Peyer's patch (tissue), 4 donors: ENCODE results near the gene RNF213. TPM values are rescaled to one million over a fixed set of nuclear protein-coding genes. Genes with fewer than 3 reads are reported as not detected.
A peak's percentile ranks its signal among the peaks of the same experiment; 100 is the strongest.

Experiments used
- DNase-seq, 3 donors: peaks; one replicate each; pipeline ENCODE4 v3.0.0-alpha.2; 2017 to 2019
- H3K27ac ChIP-seq, 4 donors: fragments of 200-600 bp; sonication (generic); one replicate each; pipeline ENCODE4 v1.5.1; 2016 to 2019
- H3K27me3 ChIP-seq, 2 donors: fragments of 200-600 bp; sonication (generic); one replicate each; pipeline ENCODE4 v1.5.1; 2019
- H3K36me3 ChIP-seq, 3 donors: fragments of 200-600 bp; sonication (generic); one replicate each; pipeline ENCODE4 v1.5.1; 2016 to 2019
- H3K4me1 ChIP-seq, 4 donors: fragments of 200-600 bp; sonication (generic); one replicate each; pipeline ENCODE4 v1.5.1; 2016 to 2019
- H3K4me3 ChIP-seq, 4 donors: fragments of 200-600 bp; sonication (generic); 1 replicate in 3 of 4; 2 replicates in 1 of 4; pipeline ENCODE4 v1.5.1; 2016 to 2019; ENCODE audit warnings: mild to moderate bottlenecking in 1 of 4
- H3K9me3 ChIP-seq, 4 donors: fragments of 200-600 bp; sonication (generic); one replicate each; pipeline ENCODE4 v1.5.1; 2016 to 2019; ENCODE audit warnings: mild to moderate bottlenecking in 1 of 4
- POLR2A ChIP-seq, 2 donors: fragments of 450-650 bp; IDR thresholded peaks; one replicate each; pipeline ENCODE4 v1.5.1; 2017; ENCODE audit warnings: antibody characterized with exemption in 2 of 2, mild to moderate bottlenecking in 2 of 2, moderate library complexity in 2 of 2
- total RNA-seq, 4 donors: library from RNA; depleted of rRNA; stranded (reverse); fragments of >200 nt; gene quantifications; one replicate each; pipeline ENCODE4 v1.1.0, GENCODE V29; 2016
- TF ChIP-seq, protein P1 (sequence below), 6 experiments: fragments of 450-650 bp in 4 of 6; fragments of 200-600 bp in 2 of 6; sonication (generic) in 1 of 6; IDR thresholded peaks; one replicate each; pipeline ENCODE4 v1.5.1; 2017 to 2019; ENCODE audit warnings: antibody characterized with exemption in 6 of 6, mild to moderate bottlenecking in 3 of 6, moderate library complexity in 1 of 6

The RNF213 gene
- total RNA-seq: 100 to 1,000 TPM; 187 to 404 (median 293) TPM

DNA sequence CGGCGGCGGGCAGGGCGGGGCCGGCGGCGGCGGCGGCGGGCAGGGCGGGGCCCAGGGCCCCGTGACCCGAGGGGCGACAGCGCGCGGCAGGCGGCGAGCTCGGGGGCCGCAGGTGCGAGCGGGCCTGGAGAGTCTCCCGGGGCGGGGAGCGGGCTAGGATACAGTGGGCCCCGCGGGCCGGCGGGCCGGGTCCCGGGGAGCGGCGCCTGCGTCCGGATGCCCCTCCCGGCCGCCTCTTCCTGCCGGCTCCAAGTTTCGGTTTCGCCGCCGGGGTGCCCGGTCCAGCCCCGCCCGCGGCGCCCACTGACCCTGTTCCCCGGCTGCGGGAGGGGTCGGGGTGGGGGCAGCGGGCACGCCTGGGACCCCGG is at the start of gene RNF213:
RNF213 (plus strand) TSS at position 62 of the 368 bp plus-strand sequence. CDS start 2,830 bp downstream, outside the sequence.
- Histone ChIP-seq H3K9me3 (no peaks in the 10 kb centered on the region), H3K36me3 (peaks cover 0 to 6% (median 0%) of the 10 kb centered on the region in 3 donors), H3K27ac (peak within 1 kb of the TSS; percentile 99 to 100 (median 100)), H3K27me3 (no peaks in the 10 kb centered on the region), H3K4me3 (peak within 1 kb of the TSS; percentile 90 to 100 (median 94)), H3K4me1 (peaks cover 3 to 37% (median 18%) of the 10 kb centered on the region in 4 donors)
- DNase-seq: peak; percentile 61 to 85 (median 83)
- TF ChIP-seq, protein P1, sequence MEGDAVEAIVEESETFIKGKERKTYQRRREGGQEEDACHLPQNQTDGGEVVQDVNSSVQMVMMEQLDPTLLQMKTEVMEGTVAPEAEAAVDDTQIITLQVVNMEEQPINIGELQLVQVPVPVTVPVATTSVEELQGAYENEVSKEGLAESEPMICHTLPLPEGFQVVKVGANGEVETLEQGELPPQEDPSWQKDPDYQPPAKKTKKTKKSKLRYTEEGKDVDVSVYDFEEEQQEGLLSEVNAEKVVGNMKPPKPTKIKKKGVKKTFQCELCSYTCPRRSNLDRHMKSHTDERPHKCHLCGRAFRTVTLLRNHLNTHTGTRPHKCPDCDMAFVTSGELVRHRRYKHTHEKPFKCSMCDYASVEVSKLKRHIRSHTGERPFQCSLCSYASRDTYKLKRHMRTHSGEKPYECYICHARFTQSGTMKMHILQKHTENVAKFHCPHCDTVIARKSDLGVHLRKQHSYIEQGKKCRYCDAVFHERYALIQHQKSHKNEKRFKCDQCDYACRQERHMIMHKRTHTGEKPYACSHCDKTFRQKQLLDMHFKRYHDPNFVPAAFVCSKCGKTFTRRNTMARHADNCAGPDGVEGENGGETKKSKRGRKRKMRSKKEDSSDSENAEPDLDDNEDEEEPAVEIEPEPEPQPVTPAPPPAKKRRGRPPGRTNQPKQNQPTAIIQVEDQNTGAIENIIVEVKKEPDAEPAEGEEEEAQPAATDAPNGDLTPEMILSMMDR (IDR thresholded peaks at IDR 0.05): no peak
- TF ChIP-seq POLR2A (IDR thresholded peaks at IDR 0.05): peak; percentile 54 to 75

DNA sequence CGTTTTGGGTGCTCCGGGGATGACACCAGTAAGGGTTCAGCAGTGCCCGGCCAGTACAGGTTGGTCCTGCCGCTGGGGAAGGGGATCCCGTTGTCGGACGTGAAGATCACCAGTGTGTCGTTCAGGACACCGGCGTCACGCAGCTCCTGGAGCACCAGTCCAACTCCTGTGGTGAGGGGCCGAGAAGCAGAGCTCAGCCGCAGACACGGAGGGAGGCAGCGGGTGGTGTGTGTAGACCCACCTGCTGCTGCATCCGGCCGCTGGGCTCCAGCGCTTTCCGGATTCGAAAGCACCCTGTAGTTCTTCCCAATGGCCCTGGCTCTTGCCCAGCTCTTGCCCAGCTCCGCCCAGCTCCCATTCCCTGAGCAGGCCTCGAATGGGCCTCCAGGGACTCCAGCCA is 48.5 kb upstream of the RNF213 start:
- no peak overlapping the region for H3K27ac ChIP-seq
- peaks cover 0 to 76% (median 0%) of the 10 kb centered on the region in 3 donors for H3K36me3 ChIP-seq

DNA sequence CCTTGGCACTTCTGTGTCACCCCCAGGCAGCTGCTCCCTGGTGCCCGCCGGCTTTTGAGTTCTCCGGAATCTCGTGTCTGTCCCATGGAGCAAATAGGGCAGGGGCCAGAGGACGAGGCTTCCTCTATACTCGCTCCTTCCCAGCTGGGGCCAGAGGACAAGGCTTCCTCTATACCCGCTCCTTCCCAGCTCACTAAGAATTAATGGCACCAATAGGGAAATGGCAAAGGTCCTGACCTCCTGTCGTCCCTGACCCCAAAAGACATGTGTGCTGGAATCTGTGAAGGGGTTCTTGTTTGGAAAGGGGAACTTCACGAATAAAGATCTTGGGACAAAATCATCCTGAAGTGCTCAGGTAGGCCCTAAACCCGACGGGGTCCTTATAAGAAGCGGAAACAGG is 48.1 kb upstream of the RNF213 start:
- Histone ChIP-seq H3K4me3 (no peak overlapping the region), H3K36me3 (peaks cover 0 to 80% (median 0%) of the 10 kb centered on the region in 3 donors), H3K9me3 (no peaks in the 10 kb centered on the region), H3K27me3 (no peaks in the 10 kb centered on the region), H3K27ac (no peak overlapping the region), H3K4me1 (no peaks in the 10 kb centered on the region)
- no peak for DNase-seq
- no peak for TF ChIP-seq POLR2A (IDR thresholded peaks at IDR 0.05)
- TF ChIP-seq, protein P1 (IDR thresholded peaks at IDR 0.05): no peak

More for the DNA sequence above, 48.5 kb upstream of the RNF213 start:
- no peaks in the 10 kb centered on the region for H3K27me3 ChIP-seq
- no peak for DNase-seq
- no peaks in the 10 kb centered on the region for H3K9me3 ChIP-seq
- no peaks in the 10 kb centered on the region for H3K4me1 ChIP-seq
- TF ChIP-seq, protein P1 (IDR thresholded peaks at IDR 0.05): no peak
- TF ChIP-seq POLR2A (IDR thresholded peaks at IDR 0.05): no peak
- no peak overlapping the region for H3K4me3 ChIP-seq

DNA sequence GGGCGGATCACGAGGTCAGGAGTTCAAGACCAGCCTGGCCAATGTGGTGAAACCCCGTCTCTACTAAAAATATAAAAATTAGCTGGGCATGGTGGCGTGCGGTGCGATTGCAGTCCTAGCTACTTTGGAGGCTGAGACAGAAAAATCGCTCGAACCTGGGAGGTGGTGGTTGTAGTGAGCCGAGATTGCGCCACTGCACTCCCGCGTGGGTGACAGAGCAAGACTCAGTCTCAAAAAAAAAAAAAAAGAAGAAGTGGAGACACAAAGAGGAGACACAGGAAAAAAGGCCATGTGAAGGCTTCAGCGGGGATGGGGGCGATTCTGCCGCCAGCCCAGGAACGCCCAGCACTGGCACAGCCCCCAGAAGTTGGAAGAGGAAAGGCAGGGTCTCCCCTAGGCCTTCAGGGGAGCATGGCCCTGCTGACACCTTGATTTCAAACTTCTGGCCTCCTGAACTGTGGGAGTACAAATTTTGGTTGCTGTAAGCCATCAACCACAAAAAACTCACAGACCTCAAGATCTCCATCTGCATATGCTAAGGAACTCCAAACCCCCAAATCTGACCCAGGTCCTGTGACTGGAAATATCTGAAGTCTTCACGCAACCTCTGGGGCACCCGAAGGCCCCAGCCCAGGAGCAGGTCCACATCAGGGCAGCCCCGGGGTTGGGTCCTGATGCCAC is 47.5 kb upstream of the RNF213 start:
- Histone ChIP-seq H3K9me3 (no peaks in the 10 kb centered on the region), H3K27ac (no peak overlapping the region), H3K36me3 (peaks cover 0 to 84% (median 0%) of the 10 kb centered on the region in 3 donors), H3K4me3 (no peak overlapping the region), H3K27me3 (no peaks in the 10 kb centered on the region), H3K4me1 (peaks cover 0 to 2% (median 0%) of the 10 kb centered on the region in 4 donors)
- TF ChIP-seq POLR2A (IDR thresholded peaks at IDR 0.05): no peak
- TF ChIP-seq, protein P1 (IDR thresholded peaks at IDR 0.05): no peak
- DNase-seq: no peak

DNA sequence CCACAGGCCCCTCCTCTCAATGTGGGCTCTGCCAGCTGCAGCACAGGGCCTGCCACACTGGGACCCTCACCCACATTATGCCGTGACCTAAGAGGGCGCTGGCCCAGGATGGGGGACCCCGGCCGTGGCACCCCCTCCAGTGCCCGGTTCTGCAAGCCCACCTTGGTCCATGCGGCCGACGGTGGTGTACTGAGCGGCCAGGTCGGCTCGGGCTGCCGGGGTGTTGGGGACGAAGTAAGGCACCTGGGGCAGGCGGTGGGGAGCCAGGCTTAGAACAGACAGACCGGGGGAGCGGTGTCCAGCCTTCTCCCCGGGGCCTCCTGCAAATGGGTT is 47.0 kb upstream of the RNF213 start:
- TF ChIP-seq POLR2A (IDR thresholded peaks at IDR 0.05): no peak
- TF ChIP-seq, protein P1 (IDR thresholded peaks at IDR 0.05): no peak
- Histone ChIP-seq H3K27me3 (no peaks in the 10 kb centered on the region), H3K36me3 (peaks cover 0 to 81% (median 0%) of the 10 kb centered on the region in 3 donors), H3K27ac (no peak overlapping the region), H3K4me1 (peaks cover 0 to 7% (median 0%) of the 10 kb centered on the region in 4 donors), H3K4me3 (no peak overlapping the region), H3K9me3 (no peaks in the 10 kb centered on the region)
- no peak for DNase-seq
